GM10847 (cell line): ENCODE results near the gene KRI1.

Source experiments
- POLR2A ChIP-seq: IDR thresholded peaks from 2 replicates; pipeline ENCODE4 v1.6.1; 2011; ENCODE audit not compliant: insufficient read length; ENCODE audit errors: extremely low read depth

The KRI1 gene

DNA sequence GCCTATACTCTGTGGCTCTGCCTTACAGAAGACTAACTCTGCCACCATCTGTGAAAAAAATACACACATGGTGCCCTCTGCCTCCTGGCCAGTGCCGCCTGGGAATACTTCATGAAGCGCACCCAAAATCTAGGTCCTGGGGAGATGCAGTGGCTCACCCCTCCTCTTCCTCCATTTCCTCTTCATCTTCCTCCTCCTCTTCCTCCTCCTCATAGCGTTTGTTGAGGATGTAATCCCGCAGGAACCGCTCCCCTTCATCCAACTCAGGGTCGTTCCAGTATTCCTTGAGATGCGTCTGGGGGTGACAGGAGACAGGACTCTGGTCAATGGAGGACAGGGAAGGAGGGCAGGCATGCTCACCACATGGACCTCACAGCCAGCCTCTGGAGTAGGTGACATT is 5.7 kb downstream of the KRI1 start:
- no peak for TF ChIP-seq POLR2A

DNA sequence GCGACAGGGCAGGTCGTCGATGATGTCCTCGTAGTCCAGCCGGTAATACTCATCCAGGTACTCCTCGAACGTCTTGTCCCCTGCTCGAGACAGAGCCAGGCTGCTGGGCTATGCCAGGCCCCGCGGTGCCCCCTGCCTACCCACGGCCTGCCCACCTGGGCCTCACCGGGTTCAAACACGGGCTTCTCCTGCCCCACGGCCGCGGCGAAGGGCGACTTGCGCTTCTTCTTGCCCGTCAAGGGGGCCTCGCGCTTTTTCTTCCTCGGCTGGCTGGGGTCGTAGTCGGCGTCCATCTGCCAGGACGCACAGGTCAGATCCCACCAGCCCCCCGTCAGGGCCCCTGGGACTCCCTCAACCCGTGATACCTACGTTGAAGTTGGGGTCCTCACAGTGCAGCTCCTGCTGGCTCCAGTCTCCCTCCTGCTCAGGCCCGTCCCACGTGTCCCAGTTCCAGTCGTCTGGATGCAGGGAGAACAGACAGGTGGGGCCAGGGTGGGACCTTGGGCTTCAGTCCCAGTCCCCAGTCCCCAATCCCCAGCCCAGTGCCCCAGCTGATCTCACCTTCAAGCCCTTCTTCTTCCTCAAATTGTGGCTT is 8.1 kb downstream of the KRI1 start:
- no peak for TF ChIP-seq POLR2A

DNA sequence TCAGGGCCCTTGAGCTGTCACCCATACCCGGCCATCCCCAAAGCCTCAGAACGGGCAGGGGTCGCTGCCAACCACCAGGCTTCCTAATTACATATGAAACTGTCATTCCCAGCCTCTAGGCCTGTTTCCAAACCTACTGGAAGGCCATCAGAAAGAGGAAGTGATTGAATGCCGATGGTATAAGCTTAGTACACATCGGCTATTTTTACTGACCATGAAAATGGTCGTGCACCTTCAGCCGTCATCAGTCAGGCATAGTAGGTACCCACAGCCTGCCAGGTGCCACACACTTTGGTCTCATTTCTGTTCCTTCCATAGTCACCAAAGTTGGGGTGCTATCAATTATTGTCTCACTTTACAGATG is 10.2 kb downstream of the KRI1 start:
- no peak for TF ChIP-seq POLR2A

DNA sequence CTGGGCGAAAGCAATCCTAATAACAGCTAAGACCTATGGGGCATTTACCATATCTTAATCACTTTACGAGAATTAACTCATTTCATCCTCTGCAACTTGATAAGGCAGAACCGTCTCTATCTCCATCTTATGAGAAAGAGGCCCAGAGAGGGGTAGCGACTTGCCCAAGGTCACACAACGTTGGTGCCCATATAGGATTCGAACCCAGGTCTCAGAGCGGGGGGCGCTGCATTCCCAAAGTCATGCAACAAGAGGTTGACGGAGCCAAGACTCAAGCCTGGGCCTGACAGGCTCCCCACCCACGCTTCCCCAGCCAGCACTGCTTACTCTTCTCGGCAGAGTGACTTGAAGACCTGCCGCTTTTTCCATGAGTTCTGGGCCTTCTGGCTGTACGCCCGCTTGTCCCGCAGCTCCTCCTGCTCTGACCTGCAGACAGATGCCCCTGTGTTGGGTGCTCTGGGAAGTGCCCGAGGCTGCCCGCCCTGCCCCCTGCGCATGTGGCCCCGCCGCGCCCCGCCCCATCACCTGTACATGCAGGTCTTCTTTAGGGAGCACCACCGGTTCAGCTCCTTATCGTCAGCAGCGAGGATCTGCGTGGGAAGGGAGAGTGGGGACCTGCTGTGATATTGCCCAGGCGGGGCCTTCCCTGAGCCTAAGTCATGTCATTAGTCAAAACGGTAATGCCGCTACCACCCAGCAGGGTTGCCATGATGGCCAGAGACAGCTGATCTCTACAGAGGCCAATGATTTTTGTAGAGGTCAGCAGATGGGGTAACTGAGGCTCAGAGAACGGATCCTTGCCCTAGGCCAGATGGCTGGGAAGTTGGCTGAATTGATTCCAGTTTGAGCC is 10.8 kb downstream of the KRI1 start:
- TF ChIP-seq POLR2A: no peak

DNA sequence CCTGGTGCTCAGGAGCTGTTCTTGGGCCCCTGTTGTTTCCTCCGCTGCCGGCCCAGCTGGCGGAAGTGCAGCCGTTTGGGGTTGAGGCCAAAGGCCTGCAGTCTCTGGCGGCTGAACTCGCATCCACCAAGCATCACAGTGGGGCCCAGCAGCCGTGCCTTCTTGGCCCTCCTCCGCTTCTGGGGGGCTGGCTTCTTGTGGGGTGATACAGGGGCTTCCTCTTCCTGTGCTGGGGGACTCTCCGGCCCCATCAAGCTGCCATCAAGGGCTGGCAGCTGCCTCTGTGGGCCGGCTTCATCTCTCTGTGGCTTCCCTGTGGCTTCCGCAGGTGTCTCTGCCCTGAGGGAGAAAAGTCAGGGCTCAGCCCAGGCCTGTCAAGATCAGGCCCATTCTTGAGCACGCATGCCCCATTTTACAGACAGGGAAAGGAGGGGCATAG is 11.8 kb downstream of the KRI1 start:
- no peak for TF ChIP-seq POLR2A

DNA sequence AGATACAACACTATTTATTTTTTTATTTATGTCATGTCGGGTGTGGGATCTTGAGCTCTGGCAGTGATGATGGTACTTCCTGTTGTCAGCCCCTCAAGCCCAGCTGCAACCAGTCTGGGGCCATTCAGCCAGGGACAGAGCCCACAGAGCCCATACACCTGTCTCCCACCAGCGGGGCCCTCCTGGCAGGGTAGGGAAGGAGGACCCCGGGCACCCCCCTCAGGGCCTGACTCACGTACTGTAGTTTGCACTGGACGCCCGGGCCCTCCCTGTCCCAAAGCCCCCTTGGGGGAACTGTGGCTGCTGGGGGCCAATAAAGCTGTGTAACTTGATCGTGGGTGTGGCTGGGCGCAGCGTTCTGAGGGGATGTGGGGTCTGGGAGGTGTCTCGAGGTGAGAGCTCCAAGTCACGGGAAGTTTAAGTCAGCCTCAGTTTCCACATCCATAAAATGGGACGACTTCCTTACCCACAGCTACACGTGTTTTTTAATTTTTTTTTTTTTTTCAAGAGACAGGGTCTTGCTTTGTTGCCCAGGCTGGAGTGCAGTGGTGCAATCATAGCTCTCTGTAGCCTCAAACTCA is 12.6 kb downstream of the KRI1 start:
- no peak for TF ChIP-seq POLR2A

DNA sequence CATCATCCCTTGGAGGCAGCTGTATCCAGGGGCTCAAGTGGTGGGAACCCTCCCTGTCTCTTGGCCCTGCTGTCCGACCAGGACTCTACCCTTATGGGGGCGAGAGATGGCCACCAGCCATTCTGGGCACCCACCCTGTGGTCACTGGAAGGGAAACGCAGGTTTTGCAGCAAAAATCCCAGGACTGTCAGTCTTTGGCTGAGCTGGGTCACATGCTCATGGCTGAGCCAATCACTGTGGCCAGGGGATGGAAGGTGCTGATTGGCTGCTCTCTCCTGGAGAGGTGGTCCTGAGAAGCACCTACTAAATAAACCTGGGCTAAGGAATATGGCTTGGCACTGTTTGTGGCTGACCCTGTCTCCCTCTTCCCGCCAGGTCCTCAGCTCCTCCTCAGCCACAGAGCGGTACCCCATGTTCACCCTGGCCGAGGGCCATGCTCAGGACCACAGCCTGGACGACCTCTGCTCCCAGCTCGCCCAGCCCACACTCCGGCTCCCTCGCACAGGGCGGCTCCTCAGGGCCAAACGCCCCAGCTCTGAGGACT is 13.2 kb downstream of the KRI1 start:
- peak; percentile 8 for TF ChIP-seq POLR2A

DNA sequence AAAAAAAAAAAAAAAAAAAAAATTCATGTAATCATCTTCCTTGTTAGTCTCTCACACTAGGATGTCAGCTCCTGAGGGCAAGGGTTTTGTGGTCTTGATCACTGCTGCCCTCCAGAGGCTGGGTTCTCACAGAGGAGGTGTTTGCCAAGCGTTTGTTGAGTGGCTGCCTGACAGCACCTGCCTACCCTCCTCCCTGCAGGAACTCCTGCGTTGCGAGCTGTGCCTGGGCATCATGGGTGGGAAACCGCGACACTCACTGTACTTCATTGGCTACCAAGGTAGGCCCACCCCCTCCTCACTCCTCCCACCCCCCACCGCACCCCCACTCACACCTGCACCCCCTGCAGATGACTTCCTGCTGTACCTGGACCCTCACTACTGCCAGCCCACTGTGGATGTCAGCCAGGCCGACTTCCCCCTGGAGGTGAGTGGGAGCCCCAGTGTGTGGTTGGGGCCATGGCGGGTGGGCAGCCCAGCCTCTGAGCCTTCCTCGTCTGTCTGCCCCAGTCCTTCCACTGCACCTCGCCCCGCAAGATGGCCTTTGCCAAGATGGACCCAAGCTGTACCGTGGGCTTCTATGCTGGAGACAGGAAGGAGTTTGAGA is 14.0 kb downstream of the KRI1 start:
- TF ChIP-seq POLR2A: no peak

DNA sequence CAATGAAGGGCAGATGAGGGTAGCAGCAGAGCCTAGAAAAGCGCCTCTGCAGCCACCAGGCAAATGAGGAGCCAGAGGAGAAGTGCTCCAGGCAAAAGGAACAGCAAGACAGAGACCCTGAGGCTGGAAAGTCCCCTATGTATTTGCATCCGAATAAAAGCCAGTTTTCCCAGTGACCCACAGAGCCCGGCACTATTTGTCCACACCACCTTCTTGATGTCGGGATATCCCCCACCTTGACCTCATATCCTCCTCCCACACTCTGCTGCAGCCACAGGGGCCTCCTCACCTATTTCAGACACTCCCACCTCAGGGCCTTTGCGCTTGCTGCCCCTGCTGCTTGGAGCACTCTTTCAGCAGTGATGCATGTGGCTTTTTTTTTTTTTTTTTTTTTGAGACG is 15.5 kb downstream of the KRI1 start:
- TF ChIP-seq POLR2A: no peak

DNA sequence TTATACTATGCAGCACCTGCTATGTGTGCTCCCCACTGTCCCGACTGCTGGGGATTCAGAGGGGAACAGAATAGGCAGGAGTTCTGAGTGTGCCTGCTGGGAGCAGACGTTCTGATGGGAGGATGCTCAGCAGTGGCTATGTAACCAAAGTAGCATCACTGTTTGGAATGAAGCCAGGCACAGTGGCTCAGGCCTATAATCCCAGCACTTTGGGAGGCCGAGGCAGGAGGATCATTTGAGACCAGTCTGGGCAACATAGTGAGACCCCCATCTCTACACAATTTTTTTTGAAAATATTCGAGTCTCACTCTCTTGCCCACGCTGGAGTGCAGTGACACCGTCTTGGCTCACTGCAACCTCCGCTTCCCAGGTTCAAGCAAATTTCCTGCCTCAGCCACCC is 16.1 kb downstream of the KRI1 start:
- TF ChIP-seq POLR2A: no peak

DNA sequence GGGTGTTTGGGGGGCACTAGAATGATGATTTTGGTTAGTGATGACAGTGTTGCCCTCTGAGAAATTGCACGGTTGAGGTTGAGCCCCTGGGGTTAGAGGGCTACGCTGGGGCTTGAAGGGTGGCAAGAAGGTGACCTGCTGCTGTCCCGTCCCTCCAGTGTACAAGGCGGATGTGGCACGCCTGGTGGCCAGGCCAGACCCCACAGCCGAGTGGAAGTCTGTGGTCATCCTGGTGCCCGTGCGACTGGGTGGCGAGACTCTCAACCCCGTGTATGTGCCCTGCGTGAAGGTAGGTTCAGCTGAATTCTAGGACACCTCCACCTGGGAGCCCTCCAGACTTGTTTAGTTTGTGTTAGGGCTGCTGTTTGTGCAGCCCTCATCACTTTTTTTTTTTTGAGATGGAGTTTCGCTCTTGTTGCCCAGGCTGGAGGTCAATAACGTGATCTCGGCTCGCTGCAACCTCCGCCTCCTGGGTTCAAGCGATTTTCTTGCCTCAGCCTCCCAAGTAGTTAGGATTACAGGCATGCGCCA is 17.0 kb downstream of the KRI1 start:
- TF ChIP-seq POLR2A: no peak

DNA sequence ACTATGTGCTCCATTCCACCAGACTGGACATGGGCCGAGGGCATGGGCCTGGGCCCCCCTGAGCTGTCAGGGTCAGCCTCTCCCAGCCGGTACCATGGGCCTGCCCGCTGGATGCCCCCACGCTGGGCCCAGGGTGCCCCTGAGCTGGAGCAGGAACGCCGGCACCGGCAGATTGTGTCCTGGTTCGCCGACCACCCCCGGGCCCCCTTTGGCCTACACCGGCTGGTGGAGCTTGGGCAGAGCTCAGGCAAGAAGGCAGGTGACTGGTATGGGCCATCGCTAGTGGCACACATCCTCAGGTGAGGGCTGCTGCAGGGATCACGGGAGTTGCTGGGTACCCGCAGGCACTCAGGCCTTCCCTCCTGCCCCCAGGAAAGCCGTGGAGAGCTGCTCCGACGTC is 19.0 kb downstream of the KRI1 start:
- no peak for TF ChIP-seq POLR2A

DNA sequence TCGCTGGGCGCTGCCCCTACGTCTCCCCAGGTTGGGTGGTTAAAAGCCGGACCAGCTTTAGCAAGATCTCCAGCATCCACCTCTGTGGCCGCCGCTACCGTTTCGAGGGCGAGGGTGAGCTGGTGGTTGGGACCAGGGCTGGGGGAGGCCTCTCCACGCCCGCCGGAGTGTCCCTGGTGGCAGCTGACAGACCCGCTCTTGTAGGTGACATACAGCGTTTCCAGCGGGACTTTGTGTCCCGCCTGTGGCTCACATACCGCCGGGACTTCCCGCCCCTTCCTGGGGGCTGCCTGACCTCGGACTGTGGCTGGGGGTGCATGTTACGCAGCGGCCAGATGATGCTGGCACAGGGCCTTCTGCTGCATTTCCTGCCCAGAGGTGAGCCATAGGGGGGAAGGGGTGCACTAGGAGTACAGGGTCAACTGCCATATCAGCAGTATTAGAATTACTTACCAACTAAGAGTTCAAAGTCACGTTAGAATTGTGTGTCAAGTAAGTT is 21.0 kb downstream of the KRI1 start:
- no peak for TF ChIP-seq POLR2A

DNA sequence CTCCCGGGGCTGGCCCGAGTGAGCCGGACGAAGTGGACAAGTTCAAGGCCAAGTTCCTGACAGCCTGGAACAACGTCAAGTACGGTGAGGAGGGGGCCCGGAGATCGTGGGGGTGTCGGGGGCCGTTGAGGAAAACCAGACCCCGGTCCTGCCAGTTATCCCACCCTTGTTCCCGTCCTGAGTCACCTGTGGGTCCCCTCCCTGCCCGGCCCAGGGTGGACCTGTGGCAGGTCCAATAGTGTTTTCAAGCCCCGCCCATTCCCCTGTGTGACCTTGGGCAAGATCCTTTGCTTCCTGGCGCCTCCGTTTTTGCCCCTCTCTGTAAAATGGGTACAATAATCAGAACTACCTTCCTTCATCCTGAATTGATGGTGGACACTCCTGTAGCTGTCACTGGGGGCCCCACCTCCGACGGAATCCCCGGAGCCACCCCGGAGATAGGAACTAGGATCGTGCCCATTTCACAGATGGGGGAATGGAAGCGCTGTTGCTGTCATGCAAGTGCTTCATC is 21.5 kb downstream of the KRI1 start:
- TF ChIP-seq POLR2A: no peak
